ENCODE results near the gene ARL3.

- TF ChIP-seq, protein P1, sequence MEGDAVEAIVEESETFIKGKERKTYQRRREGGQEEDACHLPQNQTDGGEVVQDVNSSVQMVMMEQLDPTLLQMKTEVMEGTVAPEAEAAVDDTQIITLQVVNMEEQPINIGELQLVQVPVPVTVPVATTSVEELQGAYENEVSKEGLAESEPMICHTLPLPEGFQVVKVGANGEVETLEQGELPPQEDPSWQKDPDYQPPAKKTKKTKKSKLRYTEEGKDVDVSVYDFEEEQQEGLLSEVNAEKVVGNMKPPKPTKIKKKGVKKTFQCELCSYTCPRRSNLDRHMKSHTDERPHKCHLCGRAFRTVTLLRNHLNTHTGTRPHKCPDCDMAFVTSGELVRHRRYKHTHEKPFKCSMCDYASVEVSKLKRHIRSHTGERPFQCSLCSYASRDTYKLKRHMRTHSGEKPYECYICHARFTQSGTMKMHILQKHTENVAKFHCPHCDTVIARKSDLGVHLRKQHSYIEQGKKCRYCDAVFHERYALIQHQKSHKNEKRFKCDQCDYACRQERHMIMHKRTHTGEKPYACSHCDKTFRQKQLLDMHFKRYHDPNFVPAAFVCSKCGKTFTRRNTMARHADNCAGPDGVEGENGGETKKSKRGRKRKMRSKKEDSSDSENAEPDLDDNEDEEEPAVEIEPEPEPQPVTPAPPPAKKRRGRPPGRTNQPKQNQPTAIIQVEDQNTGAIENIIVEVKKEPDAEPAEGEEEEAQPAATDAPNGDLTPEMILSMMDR (conservative IDR thresholded peaks at IDR 0.05 in 1 of 2, IDR thresholded peaks at IDR 0.05 in 1 of 2; ENCODE audit: extremely low read depth in 1 of 2, insufficient read depth in 1 of 2, low read depth in 1 of 2, low read length in 2 of 2), result no peak
- TF ChIP-seq EZH2 (IDR thresholded peaks at IDR 0.05; ENCODE audit: borderline replicate concordance, low read length), result no peak
These were observed 31.8 kb downstream of the ARL3 start for GRCh38 chr10:102682416-102682815.

Measured in mammary epithelial cell (primary cell).